Panc1 (cell line): ENCODE data around the gene MAPRE2.

Experiments
- CTCF ChIP-seq: fragments of 450-650 bp; IDR thresholded peaks from 2 replicates; pipeline ENCODE4 v1.5.1; 2017; ENCODE audit warnings: mild to moderate bottlenecking
- POLR2AphosphoS5 ChIP-seq: IDR thresholded peaks from 2 replicates; pipeline ENCODE4 v1.6.1; 2012; ENCODE audit warnings: mild to moderate bottlenecking, low read depth, low read length, moderate library complexity
- REST ChIP-seq, 2 experiments: IDR thresholded peaks; 2 replicates each; pipeline ENCODE4 v1.6.1; 2011 to 2012; ENCODE audit warnings: low read depth in 2 of 2, control low read depth in 1 of 2, low read length in 1 of 2, mild to moderate bottlenecking in 1 of 2, moderate library complexity in 1 of 2; ENCODE audit not compliant: insufficient read depth in 1 of 2
- SIN3A ChIP-seq: IDR thresholded peaks from 2 replicates; pipeline ENCODE4 v1.6.1; 2012; ENCODE audit warnings: low read depth, mild to moderate bottlenecking, low read length, moderate library complexity, borderline replicate concordance; ENCODE audit not compliant: insufficient read depth
- TCF7L2 ChIP-seq: IDR thresholded peaks from 2 replicates; pipeline ENCODE4 v1.6.1; 2011; ENCODE audit warnings: mild to moderate bottlenecking, low read depth, low read length, inconsistent platforms

GRCh38 chr18:35072616-35073015, 31.4 kb downstream of the MAPRE2 start:
- TF ChIP-seq CTCF (no peak), POLR2AphosphoS5 (no peak), REST (IDR thresholded peaks at IDR 0.05; ENCODE audit: insufficient read depth in 1 of 2, low read depth in 2 of 2, low read length in 1 of 2) (no peak), TCF7L2 (no peak), SIN3A (no peak)
